SK-N-SH (cell line): ENCODE data around the gene RHBDL1. TPM values are rescaled to one million over a fixed set of nuclear protein-coding genes. Genes with fewer than 3 reads are reported as not detected.

Experiments
- CTCF ChIA-PET: fragments of 300-600, 350-600 bp; formaldehyde crosslinking; extraction: SDS; loops from one replicate; lab custom pipeline; 2021; lab: Yijun Ruan, JAX
- POLR2A ChIA-PET: fragments of 350-600 bp; sonication (Branson Sonifier 250); formaldehyde crosslinking; extraction: SDS; loops from one replicate; lab custom pipeline; 2020; ENCODE audit warnings: antibody characterized with exemption, inconsistent platforms; lab: Yijun Ruan, JAX
- DNase-seq: peaks from one replicate; pipeline ENCODE4 v3.0.0; 2012
- H2AFZ ChIP-seq: fragments of 200-600 bp; sonication (generic); 2 replicates; pipeline ENCODE4 v1.8.1; 2016; ENCODE audit warnings: antibody characterized with exemption, mild to moderate bottlenecking, low read depth
- H3F3A ChIP-seq: fragments of 200-600 bp; sonication (generic); replicated peaks from 2 replicates; pipeline ENCODE3; 2016; ENCODE audit warnings: antibody characterized with exemption, mild to moderate bottlenecking; ENCODE audit not compliant: insufficient read depth
- H3K27ac ChIP-seq, 2 experiments: fragments of 200-500 bp in 1 of 2; fragments of 200-600 bp in 1 of 2; sonication (Bioruptor generic) in 1 of 2; sonication (generic), shearing (Covaris generic) in 1 of 2; 2 replicates each; pipeline versions ENCODE4 v1.5.1 to v1.6.1; 2014 to 2016; ENCODE audit warnings: low read depth in 2 of 2, inconsistent platforms in 1 of 2, low read length in 1 of 2, mild to moderate bottlenecking in 1 of 2, mixed read lengths in 1 of 2
- H3K27me3 ChIP-seq: fragments of 200-600 bp; sonication (generic), shearing (Covaris generic); 2 replicates; pipeline ENCODE4 v1.6.1; 2016; ENCODE audit warnings: mixed run types; ENCODE audit not compliant: insufficient read depth
- H3K36me3 ChIP-seq, 2 experiments: fragments of 200-500 bp in 1 of 2; fragments of 200-600 bp in 1 of 2; sonication (Bioruptor generic) in 1 of 2; sonication (generic) in 1 of 2; replicated peaks in 1 of 2; 2 replicates each; pipeline versions ENCODE3 to v1.5.1; 2014 to 2016; ENCODE audit warnings: low read length in 1 of 2, mild to moderate bottlenecking in 1 of 2; ENCODE audit not compliant: insufficient read depth in 2 of 2, control insufficient read depth in 1 of 2
- H3K4me1 ChIP-seq, 2 experiments: fragments of 200-500 bp in 1 of 2; fragments of 200-600 bp in 1 of 2; sonication (Bioruptor generic) in 1 of 2; sonication (generic), shearing (Covaris generic) in 1 of 2; 2 replicates each; pipeline versions ENCODE4 v1.5.1 to v1.6.1; 2014 to 2016; ENCODE audit warnings: low read depth in 1 of 2, low read length in 1 of 2, mixed run types in 1 of 2; ENCODE audit not compliant: insufficient read depth in 2 of 2, control insufficient read depth in 1 of 2
- H3K4me2 ChIP-seq: fragments of 200-600 bp; sonication (generic), shearing (Covaris generic); 2 replicates; pipeline ENCODE4 v1.6.1; 2017; ENCODE audit warnings: mixed run types
- H3K4me3 ChIP-seq, 2 experiments: fragments of 200-500 bp in 1 of 2; fragments of 200-600 bp in 1 of 2; sonication (Bioruptor generic) in 1 of 2; sonication (generic), shearing (Covaris generic) in 1 of 2; 2 replicates each; pipeline versions ENCODE4 v1.5.1 to v1.8.1; 2014 to 2016; ENCODE audit warnings: low read depth in 2 of 2, inconsistent platforms in 1 of 2, low read length in 1 of 2, mild to moderate bottlenecking in 1 of 2, mixed read lengths in 1 of 2, moderate library complexity in 1 of 2
- H3K79me2 ChIP-seq: fragments of 200-600 bp; sonication (generic); 2 replicates; pipeline ENCODE4 v1.8.1; 2017; ENCODE audit warnings: mild to moderate bottlenecking; ENCODE audit not compliant: insufficient read depth
- H3K9ac ChIP-seq: fragments of 200-600 bp; sonication (generic); 2 replicates; pipeline ENCODE4 v1.6.1; 2017; ENCODE audit warnings: mixed run types
- H3K9me2 ChIP-seq: fragments of 200-600 bp; sonication (generic); 2 replicates; pipeline ENCODE4 v1.6.1; 2017; ENCODE audit warnings: mixed run types
- H3K9me3 ChIP-seq: fragments of 200-600 bp; sonication (generic); 2 replicates; pipeline ENCODE4 v1.6.1; 2017; ENCODE audit warnings: mixed run types, mild to moderate bottlenecking, moderate library complexity
- H4K20me1 ChIP-seq: fragments of 200-600 bp; sonication (generic); 2 replicates; pipeline ENCODE4 v1.6.1; 2017; ENCODE audit warnings: mild to moderate bottlenecking, mixed run types; ENCODE audit not compliant: insufficient read depth
- CTCF ChIP-seq: fragments of 200-600 bp; sonication (generic); IDR thresholded peaks from 2 replicates; pipeline ENCODE4 v1.6.1; 2017; ENCODE audit warnings: antibody characterized with exemption, mild to moderate bottlenecking, moderate library complexity
- ELF1 ChIP-seq: IDR thresholded peaks from 2 replicates; pipeline ENCODE4 v1.4.0; 2012
- FOSL2 ChIP-seq: IDR thresholded peaks from 2 replicates; pipeline ENCODE4 v1.4.0; 2012; ENCODE audit warnings: low read depth, mild to moderate bottlenecking, moderate library complexity, borderline replicate concordance
- FOXJ3 ChIP-seq: sonication (generic); formaldehyde crosslinking; IDR thresholded peaks from 2 replicates; pipeline ENCODE4 v1.5.1; 2020; ENCODE audit warnings: mild to moderate bottlenecking, missing genetic modification reagents
- FOXM1 ChIP-seq: IDR thresholded peaks from 2 replicates; pipeline ENCODE4 v1.4.0; 2012; ENCODE audit warnings: low read depth, mild to moderate bottlenecking
- GABPA ChIP-seq: IDR thresholded peaks from 2 replicates; pipeline ENCODE4 v1.4.0; 2012; ENCODE audit warnings: low read depth, mild to moderate bottlenecking
- GATA2 ChIP-seq: sonication (generic); formaldehyde crosslinking; IDR thresholded peaks from 2 replicates; pipeline ENCODE4 v1.5.0; 2020; ENCODE audit warnings: mild to moderate bottlenecking, missing genetic modification reagents
- JUND ChIP-seq: IDR thresholded peaks from 2 replicates; pipeline ENCODE4 v1.4.0; 2012
- MAX ChIP-seq: IDR thresholded peaks from 2 replicates; pipeline ENCODE4 v1.4.0; 2012; ENCODE audit warnings: low read depth
- MXI1 ChIP-seq: IDR thresholded peaks from 2 replicates; pipeline ENCODE4 v1.6.1; 2012; ENCODE audit warnings: mild to moderate bottlenecking, low read depth, low read length, improper control_type of control experiment
- NFIC ChIP-seq: IDR thresholded peaks from 2 replicates; pipeline ENCODE4 v1.4.0; 2012; ENCODE audit warnings: borderline replicate concordance
- PBX3 ChIP-seq: IDR thresholded peaks from 2 replicates; pipeline ENCODE4; 2012
- RCOR1 ChIP-seq: fragments of 150-350 bp; IDR thresholded peaks from 2 replicates; pipeline ENCODE4 v1.6.1; 2017; ENCODE audit warnings: antibody characterized with exemption, low read length
- REST ChIP-seq: IDR thresholded peaks from 2 replicates; pipeline ENCODE4 v1.6.1; 2012; ENCODE audit warnings: mild to moderate bottlenecking, low read depth, low read length, moderate library complexity
- RFX5 ChIP-seq: IDR thresholded peaks from 2 replicates; pipeline ENCODE4 v1.6.1; 2012; ENCODE audit warnings: mild to moderate bottlenecking, improper control_type of control experiment, low read length
- RXRA ChIP-seq: IDR thresholded peaks from 2 replicates; pipeline ENCODE4 v1.4.0; 2012; ENCODE audit warnings: low read depth, mild to moderate bottlenecking, borderline replicate concordance
- SIN3A ChIP-seq: IDR thresholded peaks from 2 replicates; pipeline ENCODE4 v1.6.1; 2012; ENCODE audit warnings: low read depth, mild to moderate bottlenecking, low read length, moderate library complexity, borderline replicate concordance
- TCF12 ChIP-seq: IDR thresholded peaks from 2 replicates; pipeline ENCODE4 v1.4.0; 2012
- YY1 ChIP-seq: IDR thresholded peaks from 2 replicates; pipeline ENCODE4 v1.4.0; 2012; ENCODE audit warnings: low read depth, mild to moderate bottlenecking
- ZBTB33 ChIP-seq: IDR thresholded peaks from 2 replicates; pipeline ENCODE4 v1.4.0; 2012; ENCODE audit warnings: low read depth, borderline replicate concordance
- WGBS: methylation state at CpG from one replicate; pipeline ENCODE4 v1.1.6; 2017; ENCODE audit warnings: low lambda C conversion rate; 5-methylcytosine and 5-hydroxymethylcytosine counted together
- polyA plus RNA-seq, 3 experiments: library from polyadenylated mRNA; depleted of rRNA; stranded (reverse); fragments of >200 nt; gene quantifications; 2 replicates each; pipeline ENCODE4 v1.2.3, GENCODE V29; 2012

Gene RHBDL1
- polyA plus RNA-seq, 1 of the 3 experiments (the other 2 are of a cell fraction) = 4.1 TPM

- H3F3A ChIP-seq = peaks cover 5% of the 10 kb centered on the region
- no peaks in the 10 kb centered on the region for H3K9me2 ChIP-seq
- no peak overlapping the region for H3K4me2 ChIP-seq
- H3K27ac ChIP-seq = no peak overlapping the region
- no peaks in the 10 kb centered on the region for H3K36me3 ChIP-seq
- TF ChIP-seq SIN3A = no peak
- no peak for TF ChIP-seq NFIC
- no peak for TF ChIP-seq JUND
- no peak for TF ChIP-seq MAX
- no peak for TF ChIP-seq ELF1
- TF ChIP-seq MXI1 = no peak
- no peak for TF ChIP-seq CTCF
- no peak for TF ChIP-seq REST
- TF ChIP-seq GATA2 = no peak
- no peak for TF ChIP-seq YY1
- TF ChIP-seq FOSL2 = no peak
- TF ChIP-seq ZBTB33 = no peak
- no peak for TF ChIP-seq TCF12
- no peak for TF ChIP-seq GABPA
- TF ChIP-seq RXRA = no peak
- TF ChIP-seq RCOR1 = no peak
- no peak; the same call in 1 of the 2 replicates for TF ChIP-seq PBX3
- no peak for TF ChIP-seq RFX5
- TF ChIP-seq FOXJ3 = no peak
- TF ChIP-seq FOXM1 = no peak
- peaks cover 10 to 41% of the 10 kb centered on the region in 2 experiments; a peak in 2 of 4 replicates for H3K4me1 ChIP-seq
- ChIA-PET CTCF (interaction anchor here (1.3 kb wide), 1 partner anchor 21 kb away, joined by 3 read pairs; no protein-coding TSS in a partner anchor), POLR2A (no interaction called here)
- WGBS = 87% methylated on average over 21 of the region's 32 CpGs
- no peaks in the 10 kb centered on the region for H3K27me3 ChIP-seq
- no peak overlapping the region for H3K4me3 ChIP-seq
- H3K9ac ChIP-seq = no peak overlapping the region
- H3K79me2 ChIP-seq = peaks cover 30% of the 10 kb centered on the region; the same call in 1 of the 2 replicates
- H4K20me1 ChIP-seq = no peaks in the 10 kb centered on the region
- H3K9me3 ChIP-seq = no peaks in the 10 kb centered on the region
- no peak for DNase-seq
- H2AFZ ChIP-seq = no peak overlapping the region
Measured at GRCh38 chr16:645852-646678, 29.4 kb upstream of the RHBDL1 start.
